GM23248 (cell line): ENCODE measurements around the gene NMS. TPM values are rescaled to one million over a fixed set of nuclear protein-coding genes. Genes with fewer than 3 reads are reported as not detected.

Experiments
- DNase-seq: peaks from one replicate; pipeline ENCODE4 v3.0.0-alpha.2; 2015
- H2AFZ ChIP-seq: fragments of 200-600 bp; sonication (generic); 2 replicates; pipeline ENCODE4 v1.6.1; 2016; ENCODE audit warnings: antibody characterized with exemption
- H3F3A ChIP-seq: fragments of 200-600 bp; sonication (generic); 2 replicates; pipeline ENCODE4 v1.6.1; 2016; ENCODE audit warnings: mild to moderate bottlenecking, antibody characterized with exemption, mixed run types; ENCODE audit not compliant: insufficient read depth
- H3K27ac ChIP-seq: fragments of 200-600 bp; sonication (generic); 2 replicates; pipeline ENCODE4 v1.5.1; 2016; ENCODE audit warnings: mild to moderate bottlenecking
- H3K27me3 ChIP-seq: fragments of 200-600 bp; sonication (generic); replicated peaks from 2 replicates; pipeline ENCODE4 v1.6.1; 2016; ENCODE audit warnings: mild to moderate bottlenecking; ENCODE audit not compliant: insufficient read depth
- H3K36me3 ChIP-seq: fragments of 200-600 bp; sonication (generic); 2 replicates; pipeline ENCODE4 v1.6.1; 2016; ENCODE audit warnings: low read depth, mild to moderate bottlenecking
- H3K4me1 ChIP-seq: fragments of 200-600 bp; sonication (generic); 2 replicates; pipeline ENCODE4 v1.6.1; 2016; ENCODE audit warnings: mild to moderate bottlenecking; ENCODE audit not compliant: insufficient read depth
- H3K4me2 ChIP-seq: fragments of 200-600 bp; sonication (generic); one replicate; pipeline ENCODE4 v1.6.1; 2016; ENCODE audit warnings: mild to moderate bottlenecking; ENCODE audit not compliant: unreplicated experiment
- H3K4me3 ChIP-seq: fragments of 200-600 bp; sonication (generic); 2 replicates; pipeline ENCODE4 v1.5.1; 2016; ENCODE audit warnings: mild to moderate bottlenecking
- H3K79me2 ChIP-seq: fragments of 200-600 bp; sonication (generic); 2 replicates; pipeline ENCODE4 v1.6.1; 2016; ENCODE audit warnings: mild to moderate bottlenecking; ENCODE audit not compliant: insufficient read depth
- H3K9ac ChIP-seq: fragments of 200-600 bp; sonication (generic); 2 replicates; pipeline ENCODE4 v1.6.1; 2016; ENCODE audit warnings: mild to moderate bottlenecking
- H3K9me2 ChIP-seq: fragments of 200-600 bp; sonication (generic); 2 replicates; pipeline ENCODE4 v1.6.1; 2016; ENCODE audit warnings: mixed run types, mild to moderate bottlenecking, moderate library complexity; ENCODE audit not compliant: insufficient read depth
- H3K9me3 ChIP-seq: fragments of 200-600 bp; sonication (generic); one replicate; pipeline ENCODE4 v1.6.1; 2017; ENCODE audit warnings: low read depth
- H4K20me1 ChIP-seq: fragments of 200-600 bp; sonication (generic); 2 replicates; pipeline ENCODE4 v1.6.0; 2016; ENCODE audit not compliant: insufficient read depth
- EZH2 ChIP-seq: fragments of 200-600 bp; sonication (generic); IDR thresholded peaks from 2 replicates; pipeline ENCODE4 v1.6.1; 2018; ENCODE audit warnings: antibody characterized with exemption, mild to moderate bottlenecking; ENCODE audit not compliant: insufficient read depth, poor library complexity, severe bottlenecking
- EZH2phosphoT487 ChIP-seq: fragments of 200-600 bp; sonication (generic); IDR thresholded peaks from 2 replicates; pipeline ENCODE4 v1.6.1; 2018; ENCODE audit warnings: antibody characterized with exemption, moderate library complexity, mild to moderate bottlenecking, low read depth; ENCODE audit not compliant: insufficient read depth
- WGBS, 2 experiments: methylation state at CpG; one replicate each; pipeline ENCODE4 v1.1.6; 2015 to 2017; ENCODE audit warnings: low lambda C conversion rate in 2 of 2, low coverage in 1 of 2; ENCODE audit errors: missing lambda C conversion rate in 2 of 2; 5-methylcytosine and 5-hydroxymethylcytosine counted together
- in situ Hi-C: fragments of 300-500 bp; cut with MboI; formaldehyde crosslinking; loops from 2 replicates; pipeline ENCODE4 v1.15.0; 2020
- polyA plus RNA-seq: library from polyadenylated mRNA; unstranded; fragments of >200 nt; fragmentation: Nextera tagmentation; extraction: Ambion mirVana; gene quantifications from 2 replicates; pipeline ENCODE4 v1.2.1, GENCODE V29; 2016
- total RNA-seq: library from RNA; depleted of rRNA; stranded (reverse); fragments of >200 nt; shearing (Covaris generic); gene quantifications from 2 replicates; pipeline ENCODE4 v1.2.3, GENCODE V29; 2014

NMS gene
- total and polyA plus RNA-seq, 2 experiments from 2014 or later: not detected

- in situ Hi-C loops: no loop called here
- H3K79me2 ChIP-seq: no peaks in the 10 kb centered on the region
- 47 to 53% methylated on average over 8 of the region's 8 CpGs for WGBS, 2 experiments
These were observed 6.3 kb downstream of the NMS start for GRCh38 chr2:100476606-100477005.

GRCh38 chr2:100482741-100483140, 12.5 kb downstream of the NMS start:
- in situ Hi-C loops: no loop called here

More at GRCh38 chr2:100476606-100477005, 6.3 kb downstream of the NMS start:
- H3K27me3 ChIP-seq: peaks cover 4% of the 10 kb centered on the region; the same call in 1 of the 2 replicates
- H3K27ac ChIP-seq: no peak overlapping the region
- DNase-seq: no peak
- no peaks in the 10 kb centered on the region for H3K36me3 ChIP-seq
- no peak overlapping the region for H3K4me2 ChIP-seq
- H4K20me1 ChIP-seq: no peaks in the 10 kb centered on the region
- no peaks in the 10 kb centered on the region for H3F3A ChIP-seq
- no peaks in the 10 kb centered on the region for H3K4me1 ChIP-seq
- H3K9ac ChIP-seq: no peak overlapping the region
- no peaks in the 10 kb centered on the region for H3K9me2 ChIP-seq
- H2AFZ ChIP-seq: no peak overlapping the region
- no peak for TF ChIP-seq EZH2phosphoT487
- no peak for TF ChIP-seq EZH2
- no peaks in the 10 kb centered on the region for H3K9me3 ChIP-seq
- H3K4me3 ChIP-seq: no peak overlapping the region

DNA sequence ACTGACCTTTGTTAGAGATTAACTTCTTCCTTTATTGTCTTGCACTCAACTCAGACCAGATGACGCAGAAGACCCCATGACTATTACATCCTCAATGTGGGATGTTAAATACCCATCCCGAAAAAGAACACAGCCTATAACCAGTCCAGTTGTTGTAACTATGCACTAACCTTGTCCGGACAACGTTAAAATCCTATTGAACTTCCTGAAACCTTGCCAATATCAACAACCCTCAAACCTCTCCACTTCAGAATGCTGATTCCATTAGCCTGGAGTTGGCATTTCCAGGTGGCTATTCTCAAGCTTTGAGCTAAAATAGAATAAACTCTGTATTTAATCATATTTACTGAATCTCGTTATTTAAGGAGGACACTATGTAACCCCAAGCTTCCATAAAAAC, 13.6 kb downstream of the NMS start:
- no peaks in the 10 kb centered on the region for H4K20me1 ChIP-seq
- H3K9ac ChIP-seq: no peak overlapping the region
- DNase-seq: no peak
- H2AFZ ChIP-seq: no peak overlapping the region
- no peaks in the 10 kb centered on the region for H3K4me1 ChIP-seq
- H3K4me2 ChIP-seq: no peak overlapping the region
- no peak overlapping the region for H3K4me3 ChIP-seq
- H3K27me3 ChIP-seq: no peaks in the 10 kb centered on the region
- no peak overlapping the region for H3K27ac ChIP-seq
- no peaks in the 10 kb centered on the region for H3K79me2 ChIP-seq
- TF ChIP-seq EZH2 (no peak), EZH2phosphoT487 (no peak)
- no peaks in the 10 kb centered on the region for H3F3A ChIP-seq
- H3K9me2 ChIP-seq: no peaks in the 10 kb centered on the region
- H3K36me3 ChIP-seq: no peaks in the 10 kb centered on the region
- in situ Hi-C loops: no loop called here
- no peaks in the 10 kb centered on the region for H3K9me3 ChIP-seq
- 47 to 52% methylated on average over 5 of the region's 5 CpGs for WGBS, 2 experiments

More at GRCh38 chr2:100482741-100483140, 12.5 kb downstream of the NMS start:
- Histone ChIP-seq H3K4me3 (no peak overlapping the region), H3K9ac (no peak overlapping the region), H3K4me2 (no peak overlapping the region), H3K36me3 (no peaks in the 10 kb centered on the region), H4K20me1 (no peaks in the 10 kb centered on the region), H3K79me2 (no peaks in the 10 kb centered on the region), H3K27me3 (peaks cover 2% of the 10 kb centered on the region; the same call in 1 of the 2 replicates), H3F3A (no peaks in the 10 kb centered on the region), H3K27ac (no peak overlapping the region), H3K9me2 (no peaks in the 10 kb centered on the region), H3K4me1 (no peaks in the 10 kb centered on the region), H2AFZ (no peak overlapping the region), H3K9me3 (no peaks in the 10 kb centered on the region)
- DNase-seq: no peak
- TF ChIP-seq EZH2 (no peak), EZH2phosphoT487 (no peak)
- WGBS, 2 experiments: 8 to 9% methylated on average over 4 of the region's 4 CpGs

DNA sequence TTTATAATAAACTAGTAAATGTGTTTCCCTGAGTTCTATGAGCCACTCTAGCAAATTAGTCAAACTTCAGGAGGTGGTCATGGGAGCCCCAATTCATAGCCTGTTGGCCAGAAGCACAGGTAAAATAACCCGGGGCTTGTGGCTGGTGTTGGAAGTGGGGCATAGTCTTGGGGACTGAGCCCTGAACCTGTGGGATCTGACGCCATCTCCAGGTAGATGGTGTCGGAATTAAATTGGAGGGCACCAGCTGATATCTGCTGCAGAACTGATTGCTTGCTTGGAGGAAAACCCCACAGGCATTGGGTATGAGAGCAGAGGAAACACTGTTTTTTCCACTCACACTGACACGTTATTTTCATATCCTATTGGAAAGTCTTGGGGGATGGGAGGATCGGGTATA, 14.1 kb downstream of the NMS start:
- H3K9me3 ChIP-seq: no peaks in the 10 kb centered on the region
- no peak overlapping the region for H3K4me3 ChIP-seq
- no peaks in the 10 kb centered on the region for H3K79me2 ChIP-seq
- no peak for DNase-seq
- H3F3A ChIP-seq: no peaks in the 10 kb centered on the region
- 38 to 42% methylated on average over 5 of the region's 5 CpGs for WGBS, 2 experiments
- no peak overlapping the region for H3K9ac ChIP-seq
- no peaks in the 10 kb centered on the region for H3K27me3 ChIP-seq
- TF ChIP-seq EZH2 (no peak), EZH2phosphoT487 (no peak)
- no peaks in the 10 kb centered on the region for H3K4me1 ChIP-seq
- no peaks in the 10 kb centered on the region for H4K20me1 ChIP-seq
- no peaks in the 10 kb centered on the region for H3K9me2 ChIP-seq
- H2AFZ ChIP-seq: no peak overlapping the region
- H3K36me3 ChIP-seq: no peaks in the 10 kb centered on the region
- in situ Hi-C loops: no loop called here
- H3K27ac ChIP-seq: no peak overlapping the region
- H3K4me2 ChIP-seq: no peak overlapping the region

- Histone ChIP-seq H3K36me3 (no peaks in the 10 kb centered on the region), H3K9ac (no peak overlapping the region), H3K4me1 (no peaks in the 10 kb centered on the region), H3K4me2 (no peak overlapping the region), H3K79me2 (no peaks in the 10 kb centered on the region), H3K9me2 (no peaks in the 10 kb centered on the region), H3K9me3 (no peaks in the 10 kb centered on the region), H3K27me3 (no peaks in the 10 kb centered on the region), H2AFZ (no peak overlapping the region), H3F3A (no peaks in the 10 kb centered on the region), H3K4me3 (no peak overlapping the region), H3K27ac (no peak overlapping the region), H4K20me1 (no peaks in the 10 kb centered on the region)
- TF ChIP-seq EZH2phosphoT487 (no peak), EZH2 (no peak)
- WGBS, 2 experiments: 44 to 58% methylated on average over 2 of the region's 2 CpGs
- in situ Hi-C loops: no loop called here
- DNase-seq: no peak
These were observed 15.1 kb downstream of the NMS start for GRCh38 chr2:100485396-100485795.
